ENCODE data around the gene CHID1. TPM values are rescaled to one million over a fixed set of nuclear protein-coding genes. Genes with fewer than 3 reads are reported as not detected.

CHID1 gene
- total and polyA plus RNA-seq, 2 of the 8 experiments (the other 6 are each of a cell fraction or from before 2014, with no cell fraction given): 81.2 to 88.5 TPM

GRCh38 chr11:888310-889212 is 22.0 kb downstream of the CHID1 start:
- no peaks in the 10 kb centered on the region for H3K79me2 ChIP-seq (ENCODE audit: control insufficient read depth in 1 of 2, insufficient read depth in 2 of 2, low read length in 2 of 2)
- H3K56ac ChIP-seq (replicated peaks; ENCODE audit: insufficient read length, low read depth, low read length): no peak overlapping the region
- H3K18ac ChIP-seq (ENCODE audit: extremely low read depth, low read length): no peak overlapping the region
- H2BK15ac ChIP-seq (ENCODE audit: low read length): no peak overlapping the region
- 94% methylated on average over 41 of the region's 45 CpGs; no CpG with 5 or more reads in 1 of the 2 experiments for WGBS, 2 experiments (ENCODE audit: extremely low coverage in 1 of 2, insufficient coverage in 1 of 2, insufficient read length in 1 of 2, insufficient replicate concordance in 2 of 2, low coverage in 1 of 2, low lambda C conversion rate in 2 of 2, missing lambda C conversion rate in 1 of 2)
- H3K27me3 ChIP-seq (replicated peaks in 1 of 4; ENCODE audit: control insufficient read depth in 3 of 4, extremely low read depth in 1 of 4, insufficient read depth in 3 of 4, low read length in 3 of 4): no peaks in the 10 kb centered on the region
- no peak overlapping the region for H4K5ac ChIP-seq (ENCODE audit: insufficient read length, low read depth, low read length)
- H2BK120ac ChIP-seq (replicated peaks; ENCODE audit: low read depth, low read length): no peak overlapping the region
- TF ChIP-seq ASH2L (IDR thresholded peaks at IDR 0.05; ENCODE audit: low read length): no peak
- TF ChIP-seq SAP30 (IDR thresholded peaks at IDR 0.05; ENCODE audit: insufficient read depth, insufficient replicate concordance, low read length): no peak
- no peak for TF ChIP-seq RFX5 (IDR thresholded peaks at IDR 0.05; ENCODE audit: borderline replicate concordance, low read depth, low read length)
- no peak for TF ChIP-seq BCL11A (IDR thresholded peaks at IDR 0.05; ENCODE audit: low read depth in 2 of 2, low read length in 2 of 2)
- no peak for TF ChIP-seq FOSL1 (IDR thresholded peaks at IDR 0.05; ENCODE audit: insufficient read depth, low read depth, low read length)
- TF ChIP-seq SIX5 (IDR thresholded peaks at IDR 0.05; ENCODE audit: low read depth, low read length): no peak
- no peak for TF ChIP-seq SP2 (IDR thresholded peaks at IDR 0.05; ENCODE audit: low read length)
- TF ChIP-seq NANOG (IDR thresholded peaks at IDR 0.05; ENCODE audit: insufficient read depth, low read depth, low read length, poor library complexity, severe bottlenecking): no peak
- no peak for TF ChIP-seq EZH2 (IDR thresholded peaks at IDR 0.05; ENCODE audit: low read depth, low read length, severe bottlenecking)
- no peak for TF ChIP-seq CBX5 (IDR thresholded peaks at IDR 0.05; ENCODE audit: low read depth, low read length)
- no peak for TF ChIP-seq YY1 (IDR thresholded peaks at IDR 0.05; ENCODE audit: low read depth, low read length)
- H3K23me2 ChIP-seq (ENCODE audit: low read depth, low read length): no peaks in the 10 kb centered on the region
- H3K4me1 ChIP-seq (replicated peaks in 1 of 4; ENCODE audit: control insufficient read depth in 3 of 4, insufficient read depth in 4 of 4, low read length in 3 of 4): peaks cover 0 to 5% (median 3%) of the 10 kb centered on the region in 4 experiments; a peak in 2 of 7 replicates
- no peak overlapping the region for H4K91ac ChIP-seq (replicated peaks; ENCODE audit: insufficient read length, low read length)
- no peak overlapping the region for H2AK5ac ChIP-seq (ENCODE audit: low read depth, low read length)
- no peak overlapping the region for H4K8ac ChIP-seq (ENCODE audit: extremely low read depth, insufficient read depth, low read length)
- H3K9ac ChIP-seq (replicated peaks in 1 of 4; ENCODE audit: extremely low read depth in 1 of 4, low read depth in 3 of 4, low read length in 3 of 4): no peak overlapping the region
- peaks cover 3 to 19% of the 10 kb centered on the region in 2 experiments for H4K20me1 ChIP-seq (replicated peaks in 1 of 2; ENCODE audit: control insufficient read depth in 1 of 2, insufficient read depth in 2 of 2, low read length in 2 of 2)
- no peak overlapping the region for H3K4me3 ChIP-seq (ENCODE audit: extremely low read depth in 1 of 4, insufficient read depth in 2 of 4, low read depth in 3 of 4, low read length in 4 of 4)
- peaks cover 2 to 12% (median 7%) of the 10 kb centered on the region in 4 experiments; a peak in 4 of 8 replicates for H3K36me3 ChIP-seq (ENCODE audit: control insufficient read depth in 2 of 4, insufficient read depth in 4 of 4, low read length in 3 of 4)
- no peak overlapping the region for H3K14ac ChIP-seq (ENCODE audit: insufficient read length)
- H2BK12ac ChIP-seq (ENCODE audit: low read depth, low read length): no peak overlapping the region
- no peak overlapping the region for H2BK20ac ChIP-seq (ENCODE audit: low read length)
- H2BK5ac ChIP-seq (ENCODE audit: low read depth, low read length): no peak overlapping the region
- DNase-seq (ENCODE audit: low read depth in 1 of 2, low spot score in 2 of 2): no peak
- no peak overlapping the region for H2AFZ ChIP-seq (ENCODE audit: low read length)
- no peak overlapping the region for H3K4me2 ChIP-seq (ENCODE audit: insufficient read depth in 1 of 2, low read depth in 2 of 2, low read length in 2 of 2)
- no peak overlapping the region for H3K23ac ChIP-seq (ENCODE audit: insufficient read length)
- H3K4ac ChIP-seq (replicated peaks; ENCODE audit: insufficient read length, low read depth, low read length): no peak overlapping the region
- no peak for FAIRE-seq
- no peaks in the 10 kb centered on the region for H3K79me1 ChIP-seq (ENCODE audit: low read depth, low read length)
- POLR2A ChIA-PET (ENCODE audit: partially characterized antibody): interaction anchor here (0.6 to 2.0 kb wide), 5 partner anchors 12 to 46 kb away, joined by 3 to 6 read pairs (median 3); partner anchors contain the start of genes CHID1 and TSPAN4
- H3K9me3 ChIP-seq (ENCODE audit: insufficient read depth in 2 of 2, low read depth in 1 of 2, low read length in 1 of 2): no peaks in the 10 kb centered on the region
- H3K27ac ChIP-seq (ENCODE audit: low read depth, low read length): no peak overlapping the region
- CTCF ChIA-PET (ENCODE audit: partially characterized antibody): interaction anchor here (0.6 to 4.9 kb wide), 11 partner anchors 10 to 163 kb away, joined by 3 to 25 read pairs (median 5); no protein-coding TSS in a partner anchor
